GM21619 (cell line): Measurements from ENCODE around the gene ZMYM3.
"Not testable (repeated sequence)": the region's sequence is repeated elsewhere in the genome, so short reads cannot be mapped to it uniquely, and the experiment has no call there.

Experiments
- ATAC-seq: cut with Tn5 transposase; IDR thresholded peaks from one replicate; pipeline ENCODE4 v1.9.1; 2021; ENCODE audit not compliant: unreplicated experiment

The ZMYM3 gene

DNA sequence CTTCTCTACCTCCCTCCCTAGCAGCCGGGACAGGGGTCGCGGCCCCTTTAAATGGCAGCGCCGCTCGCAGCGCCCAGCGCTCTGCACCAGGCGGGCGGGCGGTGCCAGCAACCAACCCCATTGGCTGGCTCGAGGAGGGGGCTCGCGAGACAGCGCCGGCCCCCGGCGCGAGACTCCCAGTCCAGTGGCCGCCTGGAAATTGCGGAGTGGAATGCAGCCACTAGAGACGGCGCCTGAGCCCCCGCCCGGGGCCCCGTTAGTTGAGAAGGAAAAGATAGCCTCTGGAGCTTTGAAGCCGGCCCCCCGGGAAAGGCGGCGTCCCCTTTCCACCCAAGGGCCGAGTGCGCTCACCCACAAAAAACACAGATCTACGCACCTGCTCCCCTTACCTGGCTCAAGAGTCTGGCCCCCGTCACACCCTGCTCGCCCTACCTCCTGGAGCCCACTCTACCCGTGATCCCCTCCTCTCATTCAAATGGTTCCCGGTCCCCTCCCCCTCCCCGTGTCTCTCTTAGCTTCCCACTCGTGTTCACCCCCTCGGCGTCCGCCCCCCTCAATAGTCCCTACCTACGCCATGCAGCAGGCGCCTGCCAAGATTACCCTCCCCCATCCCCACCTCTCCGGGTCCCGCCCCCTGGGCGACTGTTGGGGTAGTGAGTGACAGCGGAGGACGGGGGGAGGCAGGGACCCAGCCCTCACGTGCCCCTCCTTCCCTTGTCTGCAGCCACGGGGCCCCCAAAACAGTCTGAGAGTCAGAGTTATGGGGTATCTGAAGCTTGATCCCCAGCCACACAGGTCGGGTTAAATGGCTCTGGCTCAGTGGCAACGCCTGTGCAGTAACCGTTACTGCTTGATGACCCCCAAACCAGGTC lies at the start of gene ZMYM3:
TSS of gene ZMYM3 (minus strand) at position 49 of the 872 bp plus-strand sequence. CDS start 885 bp downstream, outside the sequence.
- peak; percentile 83 for ATAC-seq

- ATAC-seq: no peak
Measured at GRCh38 chrX:71302461-71303213, 48.7 kb upstream of the ZMYM3 start.

DNA sequence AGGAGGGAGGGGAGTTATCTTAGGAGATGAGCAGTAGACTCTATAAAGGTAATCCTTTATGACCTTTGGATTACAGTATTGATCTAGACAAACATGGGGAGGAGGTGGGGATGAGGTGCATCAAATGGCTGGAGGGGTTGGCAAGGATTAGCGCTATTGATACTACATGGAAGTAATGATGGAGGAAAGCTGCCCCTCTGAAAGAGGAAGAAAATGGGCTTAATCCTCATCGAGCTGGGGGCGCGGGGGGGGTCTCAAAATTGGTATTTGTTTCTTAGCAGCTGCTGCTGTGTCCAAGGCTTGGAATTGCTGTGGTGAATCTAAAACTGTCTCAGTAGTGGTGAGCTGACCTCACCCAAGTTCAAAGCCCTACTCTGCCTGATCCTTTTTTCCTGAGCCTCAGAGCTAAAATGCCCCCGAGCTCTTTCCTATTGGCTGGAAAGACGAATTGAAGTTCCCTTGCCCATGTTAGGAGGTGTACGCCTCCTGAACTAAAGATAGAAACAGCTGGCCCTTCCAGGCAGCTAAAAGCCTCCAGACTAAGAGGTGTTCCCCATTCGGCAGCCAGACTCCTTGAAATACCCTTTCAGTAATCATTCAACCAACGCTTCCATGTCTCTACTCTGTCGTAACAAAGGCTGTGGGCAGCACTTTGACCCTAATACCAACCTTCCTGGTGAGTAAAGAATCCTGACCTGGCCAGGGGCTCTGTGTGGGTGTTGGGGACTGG lies 47.4 kb upstream of the ZMYM3 start, which contains the start of gene ITGB1BP2:
TSS of gene ITGB1BP2 (plus strand) at position 556 of the 730 bp plus-strand sequence. CDS start at position 613, 57 bp downstream.
- ATAC-seq: no peak

DNA sequence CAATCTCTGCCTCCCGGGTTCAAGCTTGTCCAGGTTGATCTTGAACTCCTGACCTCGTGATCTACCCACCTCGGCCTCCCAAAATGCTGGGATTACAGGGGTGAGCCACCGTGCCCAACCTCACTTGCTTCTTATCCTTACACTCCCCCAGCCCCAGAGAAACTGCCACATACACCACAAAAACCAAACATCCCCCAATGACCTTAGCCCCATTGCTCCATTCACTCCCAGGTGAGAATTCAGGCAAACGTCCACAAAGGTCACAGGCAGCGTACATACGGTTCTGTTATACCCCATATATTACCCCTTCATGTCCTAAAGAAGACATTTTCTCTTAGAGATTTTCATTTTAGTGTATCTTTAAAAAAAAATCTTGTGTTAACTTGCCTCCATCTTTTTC lies 46.6 kb upstream of the ZMYM3 start:
- not testable (repeated sequence) for ATAC-seq

GRCh38 chrX:71300064-71300463 lies 46.1 kb upstream of the ZMYM3 start:
- not testable (repeated sequence) for ATAC-seq

GRCh38 chrX:71298119-71298518 lies 44.2 kb upstream of the ZMYM3 start:
- ATAC-seq: no peak

DNA sequence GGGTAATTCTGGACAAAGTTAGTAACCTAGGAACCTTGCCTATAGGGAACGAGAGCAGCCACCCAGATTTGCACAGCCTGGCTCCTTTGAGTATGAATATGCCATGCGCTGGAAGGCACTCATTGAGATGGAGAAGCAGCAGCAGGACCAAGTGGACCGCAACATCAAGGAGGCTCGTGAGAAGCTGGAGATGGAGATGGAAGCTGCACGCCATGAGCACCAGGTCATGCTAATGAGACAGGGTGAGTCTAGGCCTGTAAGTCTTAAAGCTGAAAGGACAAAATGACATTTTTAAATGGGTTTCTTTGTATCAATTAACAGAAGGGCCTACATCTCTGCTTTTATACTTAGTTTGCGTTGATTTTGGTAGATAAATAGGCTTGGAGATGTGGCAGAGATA lies 42.9 kb upstream of the ZMYM3 start:
- no peak for ATAC-seq

DNA sequence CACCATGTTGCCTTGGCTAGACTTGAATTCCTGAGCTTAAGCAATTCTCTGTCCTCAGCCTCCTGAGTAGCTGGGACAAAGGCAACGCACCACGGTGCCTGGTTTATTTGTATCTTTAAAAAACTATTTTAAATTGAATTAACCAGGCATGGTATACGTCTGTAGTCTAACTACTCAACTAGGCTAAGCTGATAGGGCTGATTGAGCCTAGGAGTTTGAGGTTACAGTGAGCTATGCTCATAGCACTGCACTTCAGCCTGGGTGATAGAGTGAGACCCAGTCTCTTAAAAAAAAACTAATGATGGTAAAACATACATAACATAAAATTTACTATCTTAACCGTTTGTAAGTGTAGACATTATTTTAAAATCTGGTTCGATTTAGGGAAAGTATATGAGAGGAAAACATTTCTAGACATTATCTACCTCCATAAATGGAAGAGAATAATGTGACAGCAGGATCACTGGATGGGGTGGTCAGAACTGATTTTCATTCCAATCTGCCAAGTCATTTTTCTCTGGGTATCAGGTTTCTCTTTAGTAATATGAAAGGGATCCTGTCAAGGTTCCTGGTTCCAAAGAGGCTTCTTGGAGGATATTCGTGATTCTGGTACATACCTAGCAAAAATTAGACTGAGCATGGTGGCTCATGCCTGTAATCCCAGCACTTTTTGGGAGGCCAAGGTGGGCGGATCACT lies 38.9 kb upstream of the ZMYM3 start:
- ATAC-seq: no peak

- ATAC-seq: no peak
Measured at GRCh38 chrX:71291381-71291780, 37.4 kb upstream of the ZMYM3 start.

- no peak for ATAC-seq
Measured at GRCh38 chrX:71285929-71286328, 32.0 kb upstream of the ZMYM3 start.

DNA sequence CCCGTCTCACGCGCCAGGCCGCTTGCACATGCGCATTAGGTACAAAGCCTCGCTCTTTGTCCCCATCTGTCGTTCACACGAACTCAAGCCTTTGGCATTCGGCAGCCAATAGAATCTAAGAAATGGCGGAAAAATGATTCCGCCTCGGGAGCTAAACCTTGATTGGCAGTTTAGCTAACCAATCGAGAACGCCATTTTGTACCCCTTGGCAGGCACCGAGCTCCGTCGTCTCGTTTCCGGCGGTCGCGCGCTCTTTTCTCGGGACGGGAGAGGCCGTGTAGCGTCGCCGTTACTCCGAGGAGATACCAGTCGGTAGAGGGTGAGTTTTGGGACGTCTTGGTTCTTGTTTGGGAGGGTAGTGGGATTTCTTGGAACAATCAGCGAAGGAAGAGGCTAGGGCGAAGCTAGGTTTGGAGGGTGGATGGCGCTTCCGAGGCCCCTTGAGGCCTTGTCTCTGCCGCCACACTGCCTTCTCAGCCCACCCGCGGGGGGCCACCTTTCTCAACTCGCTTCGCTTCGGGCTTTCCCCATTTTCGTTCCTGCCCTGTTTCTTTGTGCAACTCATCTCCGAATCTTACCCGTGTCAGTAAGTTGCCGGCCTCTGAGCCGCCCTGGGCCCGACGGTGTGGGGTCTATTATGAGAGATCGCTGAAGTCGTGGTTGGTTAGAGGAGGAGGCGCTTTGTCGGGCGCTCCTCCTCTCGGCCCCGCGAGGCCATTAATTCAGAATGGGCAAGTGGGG lies 29.6 kb upstream of the ZMYM3 start, which contains the start of gene NONO:
TSS of gene NONO (plus strand) at position 233 of the 741 bp plus-strand sequence. CDS start 7,003 bp downstream, outside the sequence.
- ATAC-seq: peak; percentile 90

- ATAC-seq: peak; percentile 19
Measured at GRCh38 chrX:71282514-71283402, 28.8 kb upstream of the ZMYM3 start.

- ATAC-seq: not testable (repeated sequence)
Measured at GRCh38 chrX:71281300-71281699, 27.4 kb upstream of the ZMYM3 start.

DNA sequence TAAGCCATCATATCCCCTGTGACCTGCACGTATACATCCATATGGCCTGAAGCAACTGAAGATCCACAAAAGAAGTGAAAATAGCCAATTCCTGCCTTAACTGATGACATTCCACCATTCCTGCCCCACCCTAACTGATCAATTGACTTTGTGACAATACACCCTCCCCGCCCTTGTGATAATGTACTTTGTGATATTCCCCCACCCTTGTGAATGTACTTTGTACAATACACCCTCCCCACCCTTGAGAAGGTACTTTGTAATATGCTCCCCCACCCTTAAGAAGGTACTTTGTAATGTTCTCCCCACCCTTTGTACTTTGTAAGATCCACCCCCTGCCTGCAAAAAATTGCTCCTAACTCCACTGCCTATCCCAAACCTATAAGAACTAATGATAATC lies 18.4 kb upstream of the ZMYM3 start:
- not testable (repeated sequence) for ATAC-seq

GRCh38 chrX:71269801-71270395 lies 16.0 kb upstream of the ZMYM3 start:
- no peak for ATAC-seq

- ATAC-seq: not testable (repeated sequence)
Measured at GRCh38 chrX:71268624-71269023, 14.7 kb upstream of the ZMYM3 start.

- no peak for ATAC-seq
Measured at GRCh38 chrX:71256856-71257255, 2.9 kb upstream of the ZMYM3 start.

- ATAC-seq: no peak
Measured at GRCh38 chrX:71256051-71256450, 2.1 kb upstream of the ZMYM3 start.
